ENCODE measurements around the gene MFNG.

DNA sequence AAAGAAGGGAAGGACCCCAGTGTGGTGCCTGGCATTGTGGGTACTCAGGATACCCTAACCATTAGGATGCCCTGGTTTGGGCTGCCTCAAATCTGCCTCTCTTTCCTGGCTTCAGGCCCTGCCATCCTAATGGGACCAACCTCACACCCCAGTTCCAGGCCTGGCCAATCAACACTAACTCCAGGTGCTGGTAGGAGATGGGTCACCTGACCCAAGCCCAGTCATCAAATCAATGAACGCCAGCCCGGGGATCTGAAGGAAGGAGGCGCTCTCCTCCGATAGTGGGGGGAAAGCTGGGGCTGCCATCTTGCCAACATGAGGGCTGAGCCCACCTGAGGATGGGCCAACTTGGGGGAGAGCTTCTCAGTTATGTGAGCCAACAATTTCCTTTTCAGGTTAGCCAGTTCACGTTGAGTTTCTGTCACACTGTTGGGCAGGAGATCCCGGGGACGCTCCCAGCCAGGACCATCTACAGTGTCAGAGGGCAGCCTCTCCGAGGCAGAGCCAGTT lies 12.7 kb downstream of the MFNG start:
- TF ChIP-seq, protein P1, sequence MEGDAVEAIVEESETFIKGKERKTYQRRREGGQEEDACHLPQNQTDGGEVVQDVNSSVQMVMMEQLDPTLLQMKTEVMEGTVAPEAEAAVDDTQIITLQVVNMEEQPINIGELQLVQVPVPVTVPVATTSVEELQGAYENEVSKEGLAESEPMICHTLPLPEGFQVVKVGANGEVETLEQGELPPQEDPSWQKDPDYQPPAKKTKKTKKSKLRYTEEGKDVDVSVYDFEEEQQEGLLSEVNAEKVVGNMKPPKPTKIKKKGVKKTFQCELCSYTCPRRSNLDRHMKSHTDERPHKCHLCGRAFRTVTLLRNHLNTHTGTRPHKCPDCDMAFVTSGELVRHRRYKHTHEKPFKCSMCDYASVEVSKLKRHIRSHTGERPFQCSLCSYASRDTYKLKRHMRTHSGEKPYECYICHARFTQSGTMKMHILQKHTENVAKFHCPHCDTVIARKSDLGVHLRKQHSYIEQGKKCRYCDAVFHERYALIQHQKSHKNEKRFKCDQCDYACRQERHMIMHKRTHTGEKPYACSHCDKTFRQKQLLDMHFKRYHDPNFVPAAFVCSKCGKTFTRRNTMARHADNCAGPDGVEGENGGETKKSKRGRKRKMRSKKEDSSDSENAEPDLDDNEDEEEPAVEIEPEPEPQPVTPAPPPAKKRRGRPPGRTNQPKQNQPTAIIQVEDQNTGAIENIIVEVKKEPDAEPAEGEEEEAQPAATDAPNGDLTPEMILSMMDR (IDR thresholded peaks at IDR 0.05), result no peak
- TF ChIP-seq POLR2A (IDR thresholded peaks at IDR 0.05), result no peak
